Stimulated activated CD8-positive, alpha-beta memory T cell treated with anti-CD3 and anti-CD28 coated beads, Interleukin-7, amount 100 ng/mL, for 48 hours (primary cell): Measurements from ENCODE around the gene SENP5.

Experiments used
- DNase-seq, 2 donors: peaks; one replicate each; pipeline ENCODE4 v3.0.0-alpha.2; 2020; ENCODE audit warnings: low read depth in 1 of 2; ENCODE audit errors: extremely low read depth in 1 of 2

The SENP5 gene

GRCh38 chr3:196886144-196886543 lies 18.4 kb downstream of the SENP5 start:
- DNase-seq, result no peak

- no peak for DNase-seq
Observed at GRCh38 chr3:196889844-196890708, 22.4 kb downstream of the SENP5 start.

GRCh38 chr3:196894557-196895295 lies 27.0 kb downstream of the SENP5 start:
- DNase-seq, result no peak

GRCh38 chr3:196896229-196896628 lies 28.5 kb downstream of the SENP5 start:
- no peak for DNase-seq

GRCh38 chr3:196901768-196902167 lies 34.0 kb downstream of the SENP5 start:
- no peak for DNase-seq

- no peak for DNase-seq
Observed at GRCh38 chr3:196902296-196902695, 34.6 kb downstream of the SENP5 start.

GRCh38 chr3:196903740-196904139 lies 36.0 kb downstream of the SENP5 start:
- no peak for DNase-seq

GRCh38 chr3:196914866-196915265 lies 47.1 kb downstream of the SENP5 start:
- DNase-seq, result no peak

- DNase-seq, result no peak
Observed at GRCh38 chr3:196915375-196915774, 47.7 kb downstream of the SENP5 start.

- no peak for DNase-seq
Observed at GRCh38 chr3:196916221-196916620, 48.5 kb downstream of the SENP5 start.

GRCh38 chr3:196916995-196917394 lies 49.3 kb downstream of the SENP5 start:
- no peak for DNase-seq

GRCh38 chr3:196918968-196919367 lies 51.2 kb downstream of the SENP5 start:
- DNase-seq, result no peak

- DNase-seq, result no peak
Observed at GRCh38 chr3:196920733-196921132, 53.0 kb downstream of the SENP5 start.

- DNase-seq, result no peak
Observed at GRCh38 chr3:196927571-196928453, 60.1 kb downstream of the SENP5 start.

GRCh38 chr3:196931157-196931556 lies 63.4 kb downstream of the SENP5 start:
- no peak for DNase-seq

- DNase-seq, result no peak
Observed at GRCh38 chr3:196931828-196932587, 64.3 kb downstream of the SENP5 start.

- DNase-seq, result no peak
Observed at GRCh38 chr3:196932600-196932999, 64.9 kb downstream of the SENP5 start.

- no peak for DNase-seq
Observed at GRCh38 chr3:196936288-196936687, 68.6 kb downstream of the SENP5 start.

GRCh38 chr3:196938124-196938523 lies 70.4 kb downstream of the SENP5 start:
- DNase-seq, result no peak

- no peak for DNase-seq
Observed at GRCh38 chr3:196938576-196938975, 70.9 kb downstream of the SENP5 start.
